ENCODE data around the gene COL10A1.

Gene COL10A1

DNA sequence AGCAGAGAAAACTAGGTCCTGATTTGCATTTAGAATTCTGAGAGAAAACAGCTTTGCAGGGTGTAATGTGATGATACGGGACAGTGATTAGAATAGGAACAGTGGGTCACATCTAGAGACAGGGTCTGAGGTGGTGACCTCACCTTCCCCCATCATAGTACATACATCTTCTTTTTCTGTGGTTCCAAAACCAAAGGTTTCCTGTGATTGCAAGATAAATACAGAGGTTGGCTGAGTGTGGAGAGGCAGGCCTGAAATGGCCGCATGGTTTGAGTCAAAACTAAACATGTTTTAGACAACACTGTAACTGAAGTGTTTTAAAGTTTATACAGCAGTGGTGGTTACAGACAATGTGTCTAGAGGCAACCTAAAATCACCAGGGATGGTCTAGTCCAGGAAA lies 35.7 kb downstream of the COL10A1 start:
- Histone ChIP-seq H3K9me3 (ENCODE audit: severe bottlenecking) (no peaks in the 10 kb centered on the region), H3K27ac (no peak overlapping the region), H3K27me3 (ENCODE audit: insufficient read depth, low read depth, severe bottlenecking) (no peaks in the 10 kb centered on the region), H3K36me3 (no peaks in the 10 kb centered on the region), H3K4me3 (ENCODE audit: low read depth, low read length) (no peak overlapping the region)
- TF ChIP-seq, protein P1, sequence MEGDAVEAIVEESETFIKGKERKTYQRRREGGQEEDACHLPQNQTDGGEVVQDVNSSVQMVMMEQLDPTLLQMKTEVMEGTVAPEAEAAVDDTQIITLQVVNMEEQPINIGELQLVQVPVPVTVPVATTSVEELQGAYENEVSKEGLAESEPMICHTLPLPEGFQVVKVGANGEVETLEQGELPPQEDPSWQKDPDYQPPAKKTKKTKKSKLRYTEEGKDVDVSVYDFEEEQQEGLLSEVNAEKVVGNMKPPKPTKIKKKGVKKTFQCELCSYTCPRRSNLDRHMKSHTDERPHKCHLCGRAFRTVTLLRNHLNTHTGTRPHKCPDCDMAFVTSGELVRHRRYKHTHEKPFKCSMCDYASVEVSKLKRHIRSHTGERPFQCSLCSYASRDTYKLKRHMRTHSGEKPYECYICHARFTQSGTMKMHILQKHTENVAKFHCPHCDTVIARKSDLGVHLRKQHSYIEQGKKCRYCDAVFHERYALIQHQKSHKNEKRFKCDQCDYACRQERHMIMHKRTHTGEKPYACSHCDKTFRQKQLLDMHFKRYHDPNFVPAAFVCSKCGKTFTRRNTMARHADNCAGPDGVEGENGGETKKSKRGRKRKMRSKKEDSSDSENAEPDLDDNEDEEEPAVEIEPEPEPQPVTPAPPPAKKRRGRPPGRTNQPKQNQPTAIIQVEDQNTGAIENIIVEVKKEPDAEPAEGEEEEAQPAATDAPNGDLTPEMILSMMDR (IDR thresholded peaks at IDR 0.05; ENCODE audit: low read depth, low read length), result no peak
- DNase-seq, result no peak

DNA sequence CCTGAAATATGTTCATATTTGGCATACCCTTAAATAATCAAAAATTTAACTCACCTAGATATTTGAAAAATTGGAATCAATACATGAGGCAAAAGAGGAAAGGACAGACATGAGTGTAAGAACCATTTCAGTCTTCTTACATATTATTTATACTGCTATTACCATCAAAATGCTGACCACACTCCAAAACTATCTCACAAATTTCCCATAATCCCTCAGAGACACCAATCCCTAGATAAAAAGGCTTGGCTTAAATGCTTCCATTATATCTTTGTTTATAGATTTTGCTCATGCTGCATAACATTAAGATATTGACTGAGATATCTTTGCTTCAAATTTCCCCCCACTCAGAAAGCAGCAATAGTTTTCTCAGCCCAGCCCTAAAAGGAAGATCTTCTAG lies 37.0 kb downstream of the COL10A1 start:
- Histone ChIP-seq H3K9me3 (ENCODE audit: severe bottlenecking) (no peaks in the 10 kb centered on the region), H3K27ac (no peak overlapping the region), H3K4me3 (ENCODE audit: low read depth, low read length) (no peak overlapping the region), H3K27me3 (ENCODE audit: insufficient read depth, low read depth, severe bottlenecking) (no peaks in the 10 kb centered on the region), H3K36me3 (no peaks in the 10 kb centered on the region)
- TF ChIP-seq, protein P1 (IDR thresholded peaks at IDR 0.05; ENCODE audit: low read depth, low read length), result no peak
- no peak for DNase-seq

DNA sequence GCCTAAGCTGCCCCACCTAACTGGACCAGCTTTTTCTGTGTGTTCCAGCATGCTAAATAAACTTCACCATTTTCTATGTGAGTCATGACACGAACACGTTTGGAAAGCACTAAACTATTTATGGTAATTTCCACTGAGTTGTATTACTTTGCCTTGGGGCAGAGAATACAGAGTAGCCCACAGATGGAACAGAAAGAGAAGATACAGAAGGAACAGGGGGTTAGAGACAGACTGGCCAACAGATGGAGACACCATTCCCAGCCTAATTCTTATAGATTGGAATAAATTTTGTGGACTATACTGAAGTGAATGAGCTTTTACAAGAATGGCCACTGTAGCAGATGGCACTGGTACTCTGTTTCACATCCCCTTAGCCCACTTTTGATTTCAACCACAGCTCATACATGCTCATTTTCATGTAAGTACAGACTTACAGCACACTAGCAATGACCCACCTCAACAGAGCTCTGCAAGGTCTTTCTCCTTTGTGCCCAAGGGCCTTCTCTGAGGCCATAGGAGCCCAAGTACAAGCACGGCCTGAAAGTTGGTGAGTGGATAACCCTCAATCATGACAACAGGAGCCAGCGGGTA lies 38.4 kb downstream of the COL10A1 start:
- H3K9me3 ChIP-seq (ENCODE audit: severe bottlenecking), result no peaks in the 10 kb centered on the region
- no peaks in the 10 kb centered on the region for H3K27me3 ChIP-seq (ENCODE audit: insufficient read depth, low read depth, severe bottlenecking)
- H3K27ac ChIP-seq, result no peak overlapping the region
- no peak for DNase-seq
- TF ChIP-seq, protein P1 (IDR thresholded peaks at IDR 0.05; ENCODE audit: low read depth, low read length), result no peak
- no peak overlapping the region for H3K4me3 ChIP-seq (ENCODE audit: low read depth, low read length)
- H3K36me3 ChIP-seq, result no peaks in the 10 kb centered on the region

DNA sequence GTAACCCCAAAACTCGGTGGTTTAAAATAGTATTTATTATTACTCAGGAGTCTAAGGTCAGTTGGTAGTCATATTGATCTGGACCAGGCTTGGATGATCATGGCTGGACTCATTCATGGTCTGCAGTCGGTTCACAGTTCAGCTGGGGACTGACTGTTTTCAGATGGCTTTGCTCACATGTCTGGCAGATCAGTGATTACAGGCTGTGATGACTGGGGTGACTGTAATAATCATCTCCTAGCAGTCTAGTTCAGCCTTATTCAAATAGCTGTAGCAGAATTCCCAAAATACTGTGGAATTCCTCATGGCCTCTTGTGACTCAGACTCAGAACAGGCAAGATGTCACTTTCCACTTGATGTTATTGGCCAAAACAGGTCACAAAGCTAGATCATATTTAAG lies 41.6 kb downstream of the COL10A1 start:
- no peak overlapping the region for H3K4me3 ChIP-seq (ENCODE audit: low read depth, low read length)
- TF ChIP-seq, protein P1 (IDR thresholded peaks at IDR 0.05; ENCODE audit: low read depth, low read length), result no peak
- no peaks in the 10 kb centered on the region for H3K36me3 ChIP-seq
- H3K27me3 ChIP-seq (ENCODE audit: insufficient read depth, low read depth, severe bottlenecking), result no peaks in the 10 kb centered on the region
- H3K9me3 ChIP-seq (ENCODE audit: severe bottlenecking), result no peaks in the 10 kb centered on the region
- no peak overlapping the region for H3K27ac ChIP-seq
- DNase-seq, result no peak

- TF ChIP-seq, protein P1 (IDR thresholded peaks at IDR 0.05; ENCODE audit: low read depth, low read length), result no peak
- no peaks in the 10 kb centered on the region for H3K36me3 ChIP-seq
- H3K9me3 ChIP-seq (ENCODE audit: severe bottlenecking), result no peaks in the 10 kb centered on the region
- DNase-seq, result no peak
- H3K27ac ChIP-seq, result no peak overlapping the region
- H3K27me3 ChIP-seq (ENCODE audit: insufficient read depth, low read depth, severe bottlenecking), result no peaks in the 10 kb centered on the region
- no peak overlapping the region for H3K4me3 ChIP-seq (ENCODE audit: low read depth, low read length)
These were observed 42.9 kb downstream of the COL10A1 start for GRCh38 chr6:116083052-116083451.

DNA sequence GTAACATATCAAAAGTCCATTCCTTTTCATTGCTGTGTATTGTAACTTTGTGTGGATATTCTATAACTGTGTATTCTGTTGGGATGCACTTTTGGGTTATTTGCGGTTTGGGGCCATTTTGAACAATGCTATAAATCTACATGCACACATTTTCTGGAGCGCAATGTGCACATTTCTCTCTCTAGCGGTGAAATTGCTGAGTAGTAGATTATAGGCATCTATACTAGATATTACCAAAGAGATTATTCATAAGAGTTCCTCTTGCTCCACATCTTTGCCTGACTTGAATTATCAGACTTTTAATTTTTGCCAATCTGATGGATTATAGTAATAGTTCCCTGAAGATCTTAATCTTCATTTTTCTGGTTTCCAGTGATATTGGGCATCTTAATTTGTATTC lies 47.0 kb downstream of the COL10A1 start:
- TF ChIP-seq, protein P1 (IDR thresholded peaks at IDR 0.05; ENCODE audit: low read depth, low read length), result no peak
- Histone ChIP-seq H3K27ac (no peak overlapping the region), H3K9me3 (ENCODE audit: severe bottlenecking) (no peaks in the 10 kb centered on the region), H3K4me3 (ENCODE audit: low read depth, low read length) (no peak overlapping the region), H3K36me3 (no peaks in the 10 kb centered on the region), H3K27me3 (ENCODE audit: insufficient read depth, low read depth, severe bottlenecking) (no peaks in the 10 kb centered on the region)
- no peak for DNase-seq
